Mucosa of descending colon (tissue), 3 donors: ENCODE results near the gene ARHGAP22. TPM values are rescaled to one million over a fixed set of nuclear protein-coding genes. Genes with fewer than 3 reads are reported as not detected.

Source experiments
- ATAC-seq: fragments of 200-7000 bp; cut with Tn5 transposase; one replicate; pipeline ENCODE4 v1.9.1; 2020; ENCODE audit warnings: mild to moderate bottlenecking, moderate library complexity
- DNase-seq, 3 donors: peaks; one replicate each; pipeline ENCODE4 v3.0.0-alpha.2; 2020
- H3K36me3 ChIP-seq: fragments of 200-600 bp; one replicate; pipeline ENCODE4 v1.8.0; 2021; ENCODE audit warnings: low read depth, mild to moderate bottlenecking
- H3K4me1 ChIP-seq: fragments of 200-600 bp; one replicate; pipeline ENCODE4 v1.8.0; 2021; ENCODE audit warnings: low read depth, mild to moderate bottlenecking
- H3K4me3 ChIP-seq: fragments of 200-600 bp; one replicate; pipeline ENCODE4 v1.8.0; 2021; ENCODE audit warnings: mild to moderate bottlenecking
- H3K9me3 ChIP-seq: fragments of 200-600 bp; one replicate; pipeline ENCODE4 v1.8.0; 2021; ENCODE audit warnings: mild to moderate bottlenecking
- CTCF ChIP-seq: fragments of 200-600 bp; IDR thresholded peaks from one replicate; pipeline ENCODE4 v1.8.0; 2022; ENCODE audit warnings: antibody characterized with exemption, mild to moderate bottlenecking
- intact Hi-C, 2 donors: fragments of 100-400 bp; cut with DNase I in 1 of 2; cut with micrococcal nuclease in 1 of 2; formaldehyde crosslinking; loops; one replicate each; pipeline versions ENCODE4 v1.11.0 to v1.11.1; 2022; cut with DNase I, micrococcal nuclease
- total RNA-seq, 3 donors: library from RNA; stranded (reverse); fragmentation: NEBNext Ultra II Directional in 2 of 3; extraction: Animal tissue kit (Norgen Biotek cat#: 25700) in 2 of 3; gene quantifications; one replicate each; pipeline versions ENCODE4 v1.2.1 to v1.2.4, GENCODE V29; 2021 to 2023
- donor health status: DM: no; HTN: no; CAD: no; lungs with moderate emphysema.
- donor health status: DM: no; HTN: no; CAD: no.
- donor health status: DM: no; HTN: yes; CAD: no.

Gene ARHGAP22
- total RNA-seq, 3 donors from 2014 or later = 0.93 to 5.9 (median 1.3) TPM

DNA sequence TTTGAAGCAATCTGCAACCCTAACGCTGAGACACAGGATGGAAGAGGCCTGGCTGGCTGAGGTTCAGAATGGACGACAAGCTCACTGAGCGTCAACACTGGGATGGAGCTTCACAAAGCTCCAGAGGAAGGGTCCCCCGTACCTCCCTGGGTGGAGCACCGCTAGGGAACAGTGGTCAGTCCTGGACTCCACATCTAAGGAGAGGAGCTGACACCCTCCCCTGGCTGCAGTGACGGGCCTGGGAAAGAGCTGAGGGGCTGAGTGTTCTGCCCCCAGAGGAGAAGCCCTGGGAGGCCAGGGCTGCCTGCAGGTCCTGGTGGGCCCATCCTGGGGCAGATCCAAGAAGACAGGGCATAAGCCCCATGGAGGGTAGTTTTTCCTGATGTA lies 146.2 kb downstream of the ARHGAP22 start:
- ATAC-seq (no peak), DNase-seq (peak in 1 of 3 donors; percentile 18)
- TF ChIP-seq CTCF = no peak

DNA sequence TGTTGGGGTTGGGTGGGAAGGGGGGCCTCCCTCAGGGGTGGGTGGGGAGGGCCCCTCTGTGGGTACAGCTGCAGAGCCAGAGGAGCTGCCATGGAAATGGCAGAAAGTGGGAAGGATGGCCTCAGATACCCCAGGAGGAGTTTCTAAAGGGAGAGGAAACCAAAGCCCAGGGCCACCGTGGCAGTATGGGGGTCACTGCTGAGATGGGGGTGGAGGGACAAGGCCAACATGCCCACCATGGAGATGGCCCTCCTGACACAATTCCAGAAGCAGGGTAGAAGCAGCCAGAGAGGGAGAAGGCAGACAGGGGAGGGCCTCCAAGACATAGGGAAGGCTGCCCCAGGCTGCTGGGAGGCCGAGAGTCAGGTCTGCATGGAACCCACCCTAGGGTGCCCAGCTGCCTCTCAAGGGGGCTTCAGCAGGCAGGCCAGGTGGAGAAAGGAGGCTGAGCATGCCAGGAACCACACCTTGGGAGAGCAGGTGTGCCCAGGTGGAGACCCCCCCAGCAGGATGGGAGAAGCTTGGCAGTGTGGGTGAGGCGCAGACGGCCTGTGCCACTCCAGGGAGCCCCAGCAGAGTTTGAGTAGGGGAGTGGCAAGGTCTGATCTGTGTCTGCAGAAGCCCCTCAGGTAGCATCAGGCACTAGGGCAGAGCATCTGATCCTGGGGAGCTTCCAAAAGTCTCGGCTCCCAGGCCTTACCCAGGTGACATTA lies 146.8 kb downstream of the ARHGAP22 start:
- ATAC-seq (no peak), DNase-seq (peak in 1 of 3 donors; percentile 26)
- no peaks in the 10 kb centered on the region for H3K36me3 ChIP-seq
- no peaks in the 10 kb centered on the region for H3K4me1 ChIP-seq
- no peak for TF ChIP-seq CTCF
- intact Hi-C loops = no loop called here
- no peak overlapping the region for H3K4me3 ChIP-seq
- H3K9me3 ChIP-seq = no peaks in the 10 kb centered on the region

More for the DNA sequence above, 146.2 kb downstream of the ARHGAP22 start:
- Histone ChIP-seq H3K4me3 (no peak overlapping the region), H3K36me3 (no peaks in the 10 kb centered on the region), H3K4me1 (no peaks in the 10 kb centered on the region), H3K9me3 (no peaks in the 10 kb centered on the region)
- intact Hi-C loops = no loop called here

DNA sequence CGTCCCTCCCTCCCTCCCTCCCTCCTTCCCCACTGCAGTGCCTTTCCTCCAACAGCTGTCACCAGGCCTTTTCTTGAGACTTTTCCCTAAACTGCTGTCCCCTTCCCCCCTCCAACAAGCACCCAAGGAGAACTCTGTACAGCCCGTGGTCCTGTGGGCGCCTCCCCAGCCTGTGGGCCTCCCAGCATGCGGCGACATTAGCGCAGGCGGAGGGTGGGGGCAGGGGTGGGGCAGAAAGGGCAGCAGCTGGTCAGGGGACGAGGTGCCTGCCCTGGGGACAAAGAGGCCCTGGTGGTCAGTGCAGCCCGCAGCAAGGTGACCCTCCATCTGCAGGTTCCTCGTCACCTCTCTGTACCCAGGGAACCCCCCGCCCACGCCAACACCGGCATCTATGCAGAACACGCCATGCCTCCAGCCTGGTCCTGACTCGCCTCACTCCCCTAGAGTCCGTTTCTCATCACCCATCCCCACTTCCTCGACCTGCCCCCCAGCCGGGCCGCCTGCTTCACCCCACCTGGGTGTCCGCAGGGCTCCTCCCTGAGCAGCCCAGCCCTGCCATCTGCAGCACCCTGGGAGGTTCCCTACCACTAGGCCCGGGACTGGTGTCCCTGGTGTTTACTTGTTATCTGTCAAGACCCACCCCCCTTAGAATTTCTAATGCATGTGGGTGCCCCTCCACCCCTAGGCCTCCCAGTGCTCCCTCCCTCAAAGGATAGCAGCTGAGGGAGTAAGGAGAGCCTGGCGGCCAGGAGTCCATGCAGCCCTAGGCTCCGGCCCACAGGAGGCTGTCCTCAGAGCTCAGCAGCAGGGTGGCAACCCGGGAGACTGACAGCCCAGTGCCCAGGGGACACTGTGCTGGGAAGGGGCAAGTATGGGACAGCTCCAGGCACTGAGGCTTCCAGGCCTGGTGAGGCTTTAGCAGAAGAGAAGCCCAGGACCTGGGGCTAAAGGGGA lies 147.8 kb downstream of the ARHGAP22 start:
- ATAC-seq (no peak), DNase-seq (peak in 1 of 3 donors; percentile 39)
- H3K4me1 ChIP-seq = no peaks in the 10 kb centered on the region
- H3K36me3 ChIP-seq = no peaks in the 10 kb centered on the region
- H3K4me3 ChIP-seq = no peak overlapping the region
- TF ChIP-seq CTCF = no peak
- no peaks in the 10 kb centered on the region for H3K9me3 ChIP-seq
- intact Hi-C loops = no loop called here

DNA sequence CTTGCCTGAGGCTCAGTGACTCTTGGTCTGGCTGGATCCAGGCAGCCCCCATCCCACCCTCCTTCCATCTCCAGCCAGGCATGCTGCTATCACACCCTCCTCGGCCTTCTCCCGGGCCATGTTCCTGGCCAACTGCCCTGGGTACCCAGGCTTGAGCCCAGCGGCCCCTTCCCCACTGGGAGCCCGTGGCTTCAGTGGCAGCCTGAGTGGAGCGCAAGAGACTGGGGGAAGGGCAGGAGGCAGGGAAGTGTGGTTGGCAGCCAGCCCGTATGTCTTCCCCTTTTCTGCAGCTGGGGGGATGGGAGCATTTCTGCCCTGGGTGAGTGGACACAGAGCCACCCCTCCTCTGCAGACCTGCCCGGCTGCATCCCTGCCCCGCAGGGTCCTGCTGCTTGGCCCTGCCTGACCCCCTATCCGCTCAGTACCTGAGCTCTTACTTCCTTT lies 148.5 kb downstream of the ARHGAP22 start:
- Histone ChIP-seq H3K4me1 (no peaks in the 10 kb centered on the region), H3K9me3 (no peaks in the 10 kb centered on the region), H3K36me3 (no peaks in the 10 kb centered on the region), H3K4me3 (no peak overlapping the region)
- intact Hi-C loops = no loop called here
- DNase-seq = peak; percentile 45 to 56 (median 51)
- ATAC-seq = peak; percentile 44
- no peak for TF ChIP-seq CTCF

DNA sequence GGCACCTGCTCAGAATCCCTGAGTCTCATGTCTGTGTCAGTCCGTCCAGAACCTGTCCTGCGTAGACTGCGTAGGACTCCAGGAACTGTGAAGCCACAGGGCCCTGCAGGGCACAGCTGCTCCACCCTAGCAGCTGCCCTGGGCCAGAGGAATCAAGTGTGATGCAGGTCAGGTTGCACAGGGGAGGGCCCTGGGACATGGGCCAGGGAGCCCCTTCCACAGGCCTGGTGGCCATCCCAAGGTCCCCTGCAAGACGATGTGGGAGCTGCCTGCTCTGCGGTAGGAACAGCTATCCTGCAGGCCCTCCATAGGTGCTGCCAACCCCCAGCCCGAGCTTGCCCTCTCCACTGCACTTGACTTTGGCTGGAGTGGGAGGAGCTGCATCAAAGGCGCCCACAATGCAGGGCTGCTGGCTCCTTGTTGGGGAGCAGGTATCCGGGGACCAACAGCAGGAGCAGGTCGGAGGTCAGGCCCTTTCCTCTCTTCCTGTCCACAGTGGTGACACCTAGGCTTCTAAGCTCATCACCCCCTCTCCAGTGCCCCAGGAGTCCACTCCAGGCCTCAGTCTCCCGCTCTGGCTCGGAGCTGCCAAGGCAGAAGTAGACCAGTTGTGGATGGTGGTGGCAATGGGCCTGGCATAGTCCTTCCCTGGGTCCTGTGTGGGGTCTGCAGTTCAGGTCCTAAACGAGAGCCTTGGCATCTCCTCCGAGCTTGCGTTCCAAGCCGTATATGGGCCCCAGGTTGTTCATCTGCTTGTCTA lies 149.3 kb downstream of the ARHGAP22 start:
- no peak for ATAC-seq
- no peaks in the 10 kb centered on the region for H3K4me1 ChIP-seq
- H3K9me3 ChIP-seq = no peaks in the 10 kb centered on the region
- no peaks in the 10 kb centered on the region for H3K36me3 ChIP-seq
- TF ChIP-seq CTCF = no peak
- peak in 1 of 3 donors; percentile 36 for DNase-seq
- no peak overlapping the region for H3K4me3 ChIP-seq
- intact Hi-C loops = no loop called here
